ENCODE results near the gene KCNG2. TPM values are rescaled to one million over a fixed set of nuclear protein-coding genes. Genes with fewer than 3 reads are reported as not detected.

The KCNG2 gene
- total and polyA plus RNA-seq, 2 of the 8 experiments (the other 6 are each of a cell fraction or from before 2014, with no cell fraction given): 0.19 to 0.74 TPM

GRCh38 chr18:79775441-79776221 is 22.1 kb upstream of the KCNG2 start:
- H2BK5ac ChIP-seq (ENCODE audit: low read depth, low read length): no peak overlapping the region
- DNase-seq (ENCODE audit: low read depth in 1 of 2, low spot score in 2 of 2) (no peak), FAIRE-seq (no peak)
- 92% methylated on average over 31 of the region's 35 CpGs; no CpG with 5 or more reads in 1 of the 2 experiments for WGBS, 2 experiments (ENCODE audit: extremely low coverage in 1 of 2, insufficient coverage in 1 of 2, insufficient read length in 1 of 2, insufficient replicate concordance in 2 of 2, low coverage in 1 of 2, low lambda C conversion rate in 2 of 2, missing lambda C conversion rate in 1 of 2)
- no peak overlapping the region for H3K14ac ChIP-seq (ENCODE audit: insufficient read length)
- ChIA-PET POLR2A (ENCODE audit: partially characterized antibody) (no interaction called here), CTCF (ENCODE audit: partially characterized antibody) (interaction anchor here (1.1 to 1.9 kb wide), 2 partner anchors 22 to 32 kb away, joined by 4 to 5 read pairs; no protein-coding TSS in a partner anchor)
- no peak overlapping the region for H3K56ac ChIP-seq (replicated peaks; ENCODE audit: insufficient read length, low read depth, low read length)
- no peak overlapping the region for H4K5ac ChIP-seq (ENCODE audit: insufficient read length, low read depth, low read length)
- H4K91ac ChIP-seq (replicated peaks; ENCODE audit: insufficient read length, low read length): no peak overlapping the region
- no peak overlapping the region for H3K18ac ChIP-seq (ENCODE audit: extremely low read depth, low read length)
- H2AK5ac ChIP-seq (ENCODE audit: low read depth, low read length): no peak overlapping the region
- H2BK120ac ChIP-seq (replicated peaks; ENCODE audit: low read depth, low read length): no peak overlapping the region
- no peak overlapping the region for H2BK15ac ChIP-seq (ENCODE audit: low read length)
- H3K23ac ChIP-seq (ENCODE audit: insufficient read length): no peak overlapping the region
- TF ChIP-seq RAD21 (IDR thresholded peaks at IDR 0.05 in 1 of 2, conservative IDR thresholded peaks at IDR 0.05 in 1 of 2; ENCODE audit: low read depth in 2 of 2, low read length in 2 of 2): no peak
- TF ChIP-seq POLR2A (IDR thresholded peaks at IDR 0.05; ENCODE audit: control extremely low read depth in 1 of 2, low read depth in 2 of 2, low read length in 2 of 2): no peak
- TF ChIP-seq SAP30 (IDR thresholded peaks at IDR 0.05; ENCODE audit: insufficient read depth, insufficient replicate concordance, low read length): no peak
- TF ChIP-seq JUN (IDR thresholded peaks at IDR 0.05; ENCODE audit: low read depth, low read length): no peak
- no peak for TF ChIP-seq CTCF (IDR thresholded peaks at IDR 0.05; ENCODE audit: control extremely low read depth in 1 of 3, insufficient read depth in 1 of 3, low read depth in 1 of 3, low read length in 3 of 3)
- TF ChIP-seq BRCA1 (IDR thresholded peaks at IDR 0.05; ENCODE audit: low read depth, low read length): no peak
- no peak for TF ChIP-seq BCL11A (IDR thresholded peaks at IDR 0.05; ENCODE audit: low read depth in 2 of 2, low read length in 2 of 2)
- no peak for TF ChIP-seq BACH1 (IDR thresholded peaks at IDR 0.05; ENCODE audit: low read length)
- TF ChIP-seq RFX5 (IDR thresholded peaks at IDR 0.05; ENCODE audit: borderline replicate concordance, low read depth, low read length): no peak
- TF ChIP-seq SP1 (IDR thresholded peaks at IDR 0.05; ENCODE audit: low read depth, low read length): no peak
- no peaks in the 10 kb centered on the region for H3K27me3 ChIP-seq (replicated peaks in 1 of 4; ENCODE audit: control insufficient read depth in 3 of 4, extremely low read depth in 1 of 4, insufficient read depth in 3 of 4, low read length in 3 of 4)
- no peak overlapping the region for H3K9ac ChIP-seq (replicated peaks in 1 of 4; ENCODE audit: extremely low read depth in 1 of 4, low read depth in 3 of 4, low read length in 3 of 4)
- no peak overlapping the region for H3K4me2 ChIP-seq (ENCODE audit: insufficient read depth in 1 of 2, low read depth in 2 of 2, low read length in 2 of 2)
- no peak overlapping the region for H3K4ac ChIP-seq (replicated peaks; ENCODE audit: insufficient read length, low read depth, low read length)
- no peaks in the 10 kb centered on the region for H4K20me1 ChIP-seq (replicated peaks in 1 of 2; ENCODE audit: control insufficient read depth in 1 of 2, insufficient read depth in 2 of 2, low read length in 2 of 2)
- H3K79me1 ChIP-seq (ENCODE audit: low read depth, low read length): no peaks in the 10 kb centered on the region; the same call in 1 of the 2 replicates
- H3K27ac ChIP-seq (ENCODE audit: low read depth, low read length): no peak overlapping the region
- no peak overlapping the region for H2BK12ac ChIP-seq (ENCODE audit: low read depth, low read length)
- no peak overlapping the region for H2AFZ ChIP-seq (ENCODE audit: low read length)
- no peak overlapping the region for H2BK20ac ChIP-seq (ENCODE audit: low read length)
- H3K4me1 ChIP-seq (replicated peaks in 1 of 4; ENCODE audit: control insufficient read depth in 3 of 4, insufficient read depth in 4 of 4, low read length in 3 of 4): no peaks in the 10 kb centered on the region
- H3K4me3 ChIP-seq (ENCODE audit: extremely low read depth in 1 of 4, insufficient read depth in 2 of 4, low read depth in 3 of 4, low read length in 4 of 4): no peak overlapping the region
- no peak overlapping the region; the same call in 1 of the 2 replicates for H4K8ac ChIP-seq (ENCODE audit: extremely low read depth, insufficient read depth, low read length)
- H3K9me3 ChIP-seq (ENCODE audit: insufficient read depth in 2 of 2, low read depth in 1 of 2, low read length in 1 of 2): peaks cover 0 to 6% of the 10 kb centered on the region in 2 experiments; a peak in 1 of 4 replicates
- 0 out of 2 replicates have a peak, but pooled peaks cover 2% of the 10 kb centered on the region for H3K23me2 ChIP-seq (ENCODE audit: low read depth, low read length)
- H3K79me2 ChIP-seq (ENCODE audit: control insufficient read depth in 1 of 2, insufficient read depth in 2 of 2, low read length in 2 of 2): no peaks in the 10 kb centered on the region
- no peaks in the 10 kb centered on the region for H3K36me3 ChIP-seq (ENCODE audit: control insufficient read depth in 2 of 4, insufficient read depth in 4 of 4, low read length in 3 of 4)

Measured in H1 (cell line).